Activated naive CD8-positive, alpha-beta T cell treated with anti-CD3 and anti-CD28 coated beads for 36 hours (primary cell): Measurements from ENCODE around the gene TRPC4AP. TPM values are rescaled to one million over a fixed set of nuclear protein-coding genes. Genes with fewer than 3 reads are reported as not detected.
A peak's percentile ranks its signal among the peaks of the same experiment; 100 is the strongest.
"Not testable (repeated sequence)": the region's sequence is repeated elsewhere in the genome, so short reads cannot be mapped to it uniquely, and the experiment has no call there.

Experiments used
- DNase-seq: peaks from one replicate; pipeline ENCODE4 v3.0.0; 2021
- H3K27ac Mint-ChIP-seq: one replicate; pipeline ENCODE4 v1.8.0; 2022; ENCODE audit warnings: mild to moderate bottlenecking, moderate library complexity, mixed read lengths
- H3K27me3 Mint-ChIP-seq: one replicate; pipeline ENCODE4 v1.8.0; 2022; ENCODE audit warnings: mild to moderate bottlenecking, mixed read lengths
- H3K36me3 Mint-ChIP-seq: one replicate; pipeline ENCODE4 v1.8.0; 2021; ENCODE audit warnings: mild to moderate bottlenecking, mixed read lengths
- H3K4me1 Mint-ChIP-seq: one replicate; pipeline ENCODE4 v1.8.0; 2021; ENCODE audit warnings: mixed read lengths
- H3K4me3 Mint-ChIP-seq: one replicate; pipeline ENCODE4 v1.8.0; 2022; ENCODE audit warnings: mild to moderate bottlenecking, moderate library complexity, mixed read lengths
- H3K9me3 Mint-ChIP-seq: one replicate; pipeline ENCODE4 v1.8.0; 2022; ENCODE audit warnings: mixed read lengths
- total RNA-seq, 2 experiments: library from RNA; stranded (reverse); gene quantifications; one replicate each; pipeline ENCODE4 v1.2.3, GENCODE V29; 2021

The TRPC4AP gene
- total RNA-seq, 2 experiments from 2014 or later = 39.6 to 43.1 TPM

- Mint-ChIP-seq H3K4me1 (peaks cover 45% of the 10 kb centered on the region), H3K27me3 (no peaks in the 10 kb centered on the region), H3K9me3 (no peaks in the 10 kb centered on the region), H3K27ac (peak overlapping the region; percentile 97), H3K36me3 (peaks cover 49% of the 10 kb centered on the region), H3K4me3 (peak overlapping the region; percentile 43)
- no peak for DNase-seq
Measured at GRCh38 chr20:35055445-35056276, 36.9 kb downstream of the TRPC4AP start.

GRCh38 chr20:35054814-35055213 lies 37.8 kb downstream of the TRPC4AP start:
- Mint-ChIP-seq H3K27ac (peak overlapping the region; percentile 97), H3K36me3 (peaks cover 45% of the 10 kb centered on the region), H3K27me3 (no peaks in the 10 kb centered on the region), H3K4me1 (peaks cover 41% of the 10 kb centered on the region), H3K9me3 (no peaks in the 10 kb centered on the region), H3K4me3 (peak overlapping the region; percentile 43)
- no peak for DNase-seq

- not testable (repeated sequence) for H3K27me3 Mint-ChIP-seq, DNase-seq, H3K9me3 Mint-ChIP-seq, H3K27ac Mint-ChIP-seq, H3K4me3 Mint-ChIP-seq
- H3K36me3 Mint-ChIP-seq = peaks cover 46% of the 10 kb centered on the region
- peaks cover 27% of the 10 kb centered on the region for H3K4me1 Mint-ChIP-seq
Measured at GRCh38 chr20:35052616-35053015, 40.0 kb downstream of the TRPC4AP start.

GRCh38 chr20:35049776-35050352 lies 42.7 kb downstream of the TRPC4AP start:
- Mint-ChIP-seq H3K9me3 (no peaks in the 10 kb centered on the region), H3K4me1 (peaks cover 12% of the 10 kb centered on the region), H3K36me3 (peaks cover 35% of the 10 kb centered on the region), H3K27me3 (no peaks in the 10 kb centered on the region), H3K27ac (peak overlapping the region; percentile 45), H3K4me3 (no peak overlapping the region)
- DNase-seq = no peak

GRCh38 chr20:35048739-35049138 lies 43.9 kb downstream of the TRPC4AP start:
- no peaks in the 10 kb centered on the region for H3K27me3 Mint-ChIP-seq
- peaks cover 28% of the 10 kb centered on the region for H3K36me3 Mint-ChIP-seq
- peaks cover 1% of the 10 kb centered on the region for H3K4me1 Mint-ChIP-seq
- H3K9me3 Mint-ChIP-seq = no peaks in the 10 kb centered on the region
- H3K27ac Mint-ChIP-seq = no peak overlapping the region
- no peak for DNase-seq
- no peak overlapping the region for H3K4me3 Mint-ChIP-seq

- DNase-seq = no peak
- H3K27me3 Mint-ChIP-seq = no peaks in the 10 kb centered on the region
- H3K9me3 Mint-ChIP-seq = no peaks in the 10 kb centered on the region
- peaks cover 6% of the 10 kb centered on the region for H3K36me3 Mint-ChIP-seq
- peaks cover 7% of the 10 kb centered on the region for H3K4me1 Mint-ChIP-seq
- H3K27ac Mint-ChIP-seq = no peak overlapping the region
- H3K4me3 Mint-ChIP-seq = no peak overlapping the region
Measured at GRCh38 chr20:35042268-35042667, 50.3 kb downstream of the TRPC4AP start.

GRCh38 chr20:35040646-35041045 lies 52.0 kb downstream of the TRPC4AP start:
- no peaks in the 10 kb centered on the region for H3K27me3 Mint-ChIP-seq
- H3K27ac Mint-ChIP-seq = no peak overlapping the region
- H3K4me1 Mint-ChIP-seq = peaks cover 7% of the 10 kb centered on the region
- peaks cover 6% of the 10 kb centered on the region for H3K36me3 Mint-ChIP-seq
- DNase-seq = no peak
- H3K9me3 Mint-ChIP-seq = no peaks in the 10 kb centered on the region
- H3K4me3 Mint-ChIP-seq = no peak overlapping the region

GRCh38 chr20:35039846-35040489 lies 52.6 kb downstream of the TRPC4AP start:
- DNase-seq = no peak
- Mint-ChIP-seq H3K4me1 (peaks cover 6% of the 10 kb centered on the region), H3K4me3 (no peak overlapping the region), H3K27ac (peak overlapping the region; percentile 31), H3K27me3 (no peaks in the 10 kb centered on the region), H3K9me3 (no peaks in the 10 kb centered on the region), H3K36me3 (peaks cover 3% of the 10 kb centered on the region)

GRCh38 chr20:35039146-35039545 lies 53.5 kb downstream of the TRPC4AP start:
- Mint-ChIP-seq H3K27me3 (no peaks in the 10 kb centered on the region), H3K36me3 (peaks cover 5% of the 10 kb centered on the region), H3K27ac (peak overlapping the region; percentile 66), H3K4me3 (no peak overlapping the region), H3K9me3 (no peaks in the 10 kb centered on the region), H3K4me1 (peaks cover 6% of the 10 kb centered on the region)
- no peak for DNase-seq

GRCh38 chr20:35034145-35034544 lies 58.5 kb downstream of the TRPC4AP start:
- H3K36me3 Mint-ChIP-seq = peaks cover 24% of the 10 kb centered on the region
- H3K27me3 Mint-ChIP-seq = no peaks in the 10 kb centered on the region
- H3K4me1 Mint-ChIP-seq = no peaks in the 10 kb centered on the region
- no peak overlapping the region for H3K4me3 Mint-ChIP-seq
- H3K9me3 Mint-ChIP-seq = no peaks in the 10 kb centered on the region
- DNase-seq = no peak
- H3K27ac Mint-ChIP-seq = no peak overlapping the region

- Mint-ChIP-seq H3K4me3 (no peak overlapping the region), H3K27ac (no peak overlapping the region), H3K27me3 (no peaks in the 10 kb centered on the region), H3K36me3 (peaks cover 28% of the 10 kb centered on the region), H3K4me1 (peaks cover 5% of the 10 kb centered on the region), H3K9me3 (no peaks in the 10 kb centered on the region)
- no peak for DNase-seq
Measured at GRCh38 chr20:35030136-35030535, 62.5 kb downstream of the TRPC4AP start.

GRCh38 chr20:35027301-35027700 lies 65.3 kb downstream of the TRPC4AP start:
- no peak overlapping the region for H3K27ac Mint-ChIP-seq

GRCh38 chr20:35025116-35025515 lies 67.5 kb downstream of the TRPC4AP start:
- H3K9me3 Mint-ChIP-seq = no peaks in the 10 kb centered on the region
- no peak overlapping the region for H3K4me3 Mint-ChIP-seq
- H3K27me3 Mint-ChIP-seq = no peaks in the 10 kb centered on the region
- no peak overlapping the region for H3K27ac Mint-ChIP-seq
- H3K4me1 Mint-ChIP-seq = peaks cover 5% of the 10 kb centered on the region
- peaks cover 4% of the 10 kb centered on the region for H3K36me3 Mint-ChIP-seq
- no peak for DNase-seq

More at GRCh38 chr20:35027301-35027700, 65.3 kb downstream of the TRPC4AP start:
- Mint-ChIP-seq H3K27me3 (no peaks in the 10 kb centered on the region), H3K36me3 (peaks cover 13% of the 10 kb centered on the region), H3K4me3 (no peak overlapping the region), H3K9me3 (no peaks in the 10 kb centered on the region), H3K4me1 (peaks cover 5% of the 10 kb centered on the region)
- DNase-seq = no peak

- no peak for DNase-seq
- H3K27me3 Mint-ChIP-seq = no peaks in the 10 kb centered on the region
- H3K36me3 Mint-ChIP-seq = peaks cover 2% of the 10 kb centered on the region
- no peaks in the 10 kb centered on the region for H3K9me3 Mint-ChIP-seq
- H3K27ac Mint-ChIP-seq = no peak overlapping the region
- H3K4me3 Mint-ChIP-seq = no peak overlapping the region
- peaks cover 5% of the 10 kb centered on the region for H3K4me1 Mint-ChIP-seq
Measured at GRCh38 chr20:35023624-35024023, 69.0 kb downstream of the TRPC4AP start.

GRCh38 chr20:35021831-35022230 lies 70.8 kb downstream of the TRPC4AP start:
- no peak overlapping the region for H3K4me3 Mint-ChIP-seq
- H3K27me3 Mint-ChIP-seq = no peaks in the 10 kb centered on the region
- H3K9me3 Mint-ChIP-seq = no peaks in the 10 kb centered on the region
- H3K4me1 Mint-ChIP-seq = no peaks in the 10 kb centered on the region
- no peak for DNase-seq
- H3K27ac Mint-ChIP-seq = no peak overlapping the region
- no peaks in the 10 kb centered on the region for H3K36me3 Mint-ChIP-seq
